ENCODE measurements around the gene SYCP3.

Gene SYCP3

DNA sequence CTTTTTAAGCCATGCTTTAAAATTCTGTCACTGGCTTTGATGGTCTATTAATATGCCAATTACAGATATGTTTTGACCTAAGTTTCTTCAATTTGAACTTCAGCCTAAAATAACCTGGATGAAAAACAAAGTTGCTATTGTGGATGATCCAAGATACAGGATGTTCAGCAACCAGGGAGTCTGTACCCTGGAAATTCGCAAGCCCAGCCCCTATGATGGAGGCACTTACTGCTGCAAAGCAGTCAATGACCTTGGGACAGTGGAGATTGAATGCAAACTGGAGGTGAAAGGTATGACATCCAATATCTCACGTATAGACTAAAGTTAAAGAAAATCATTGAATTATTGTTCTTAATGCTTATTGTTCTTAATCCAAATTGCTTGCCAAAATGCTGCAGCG, 59.0 kb downstream of the SYCP3 start:
- no peak for DNase-seq (ENCODE audit: low read depth in 2 of 2)

Data from stimulated activated CD4-positive, alpha-beta T cell treated with anti-CD3 and anti-CD28 coated beads, Interleukin-4, amount 100 ng/mL, for 48 hours (primary cell).